GM12878 (cell line): Measurements from ENCODE around the gene ARID4B. TPM values are rescaled to one million over a fixed set of nuclear protein-coding genes. Genes with fewer than 3 reads are reported as not detected.

ENCODE experiments used
- ATAC-seq: fragments of 200-7000 bp; cut with Tn5 transposase; 3 replicates; pipeline ENCODE4 v1.9.1; 2020; ENCODE audit warnings: mild to moderate bottlenecking, moderate library complexity
- BruUV-seq: library from RNA; stranded (reverse); fragments of 400-500 nt; replicated peaks from 2 replicates; lab custom pipeline; 2021; lab: Mats Ljungman, UMichigan
- CTCF ChIA-PET: fragments of 300-600 bp; sonication (Branson Sonifier 250); formaldehyde crosslinking; extraction: SDS; loops from one replicate; lab custom pipeline; 2021; ENCODE audit warnings: inconsistent platforms; lab: Yijun Ruan, JAX
- POLR2A ChIA-PET: fragments of 350-600 bp; formaldehyde crosslinking; extraction: SDS; loops from one replicate; lab custom pipeline; 2021; ENCODE audit warnings: inconsistent platforms; lab: Charles Lee
- RAD21 ChIA-PET: fragments of 300-600 bp; sonication (Branson Sonifier 250); formaldehyde crosslinking; loops from one replicate; lab custom pipeline; 2023; ENCODE audit warnings: antibody characterized with exemption; ENCODE audit not compliant: unreplicated experiment; lab: Charles Lee
- SMC1A ChIA-PET: fragments of 300-600 bp; sonication (Branson Sonifier 250); formaldehyde crosslinking; loops from one replicate; lab custom pipeline; 2023; ENCODE audit not compliant: unreplicated experiment, uncharacterized antibody; lab: Charles Lee
- DNase-seq: peaks from one replicate; pipeline ENCODE4 v3.0.0-alpha.2; 2011; ENCODE audit warnings: low read depth, low spot score
- FAIRE-seq: peaks from 3 replicates; lab custom pipeline; 2011; peaks lifted over from hg19 to GRCh38; lab: Jason Lieb, UNC
- H2AFZ ChIP-seq: 2 replicates; pipeline ENCODE4 v1.6.0; 2011; ENCODE audit warnings: low read depth, low read length, control low read depth; ENCODE audit not compliant: control insufficient read depth
- H3K27ac ChIP-seq: 2 replicates; pipeline ENCODE4 v1.5.1; 2011; ENCODE audit warnings: control low read depth; ENCODE audit not compliant: control insufficient read depth, insufficient read depth
- H3K27me3 ChIP-seq, 2 experiments: replicated peaks in 1 of 2; 2 replicates each; pipeline versions ENCODE4 v1.6.0 to v1.6.1; 2011; ENCODE audit warnings: low read length in 1 of 2; ENCODE audit not compliant: control insufficient read depth in 2 of 2, insufficient read depth in 2 of 2
- H3K36me3 ChIP-seq, 2 experiments: 2 replicates each; pipeline ENCODE4 v1.5.1; 2011; ENCODE audit warnings: low read length in 1 of 2; ENCODE audit not compliant: control insufficient read depth in 2 of 2, insufficient read depth in 2 of 2
- H3K4me1 ChIP-seq: 2 replicates; pipeline ENCODE4 v1.6.1; 2011; ENCODE audit warnings: mild to moderate bottlenecking, low read length, moderate library complexity, mixed read lengths; ENCODE audit not compliant: control insufficient read depth, insufficient read depth
- H3K4me2 ChIP-seq: 2 replicates; pipeline ENCODE4 v1.6.0; 2011; ENCODE audit warnings: control low read depth; ENCODE audit not compliant: control insufficient read depth, insufficient read depth
- H3K4me3 ChIP-seq: fragments of 200-600 bp; sonication (generic); 2 replicates; pipeline ENCODE4 v1.5.1; 2016
- H3K79me2 ChIP-seq: 2 replicates; pipeline ENCODE4 v1.6.0; 2011; ENCODE audit warnings: low read length; ENCODE audit not compliant: control insufficient read depth, insufficient read depth
- H3K9ac ChIP-seq: 2 replicates; pipeline ENCODE4 v1.8.0; 2011; ENCODE audit warnings: low read length, control low read depth, mixed read lengths; ENCODE audit not compliant: control insufficient read depth, insufficient read depth
- H3K9me3 ChIP-seq: replicated peaks from 3 replicates; pipeline ENCODE4 v1.5.1; 2011; ENCODE audit warnings: mild to moderate bottlenecking, low read length; ENCODE audit not compliant: control insufficient read depth, insufficient read depth
- H4K20me1 ChIP-seq: 2 replicates; pipeline ENCODE4 v1.6.0; 2011; ENCODE audit not compliant: control insufficient read depth, insufficient read depth
- BACH1 ChIP-seq: fragments of 450-650 bp; IDR thresholded peaks from 2 replicates; pipeline ENCODE4 v1.6.1; 2017; ENCODE audit warnings: mild to moderate bottlenecking, borderline replicate concordance
- BCL11A ChIP-seq: IDR thresholded peaks from 2 replicates; pipeline ENCODE4 v1.6.1; 2011; ENCODE audit warnings: low read depth, low read length
- CHD4 ChIP-seq: fragments of 200-600 bp; sonication (generic); IDR thresholded peaks from 2 replicates; pipeline ENCODE4 v1.6.1; 2016; ENCODE audit warnings: mild to moderate bottlenecking
- MEF2B ChIP-seq: fragments of 450-650 bp; IDR thresholded peaks from 2 replicates; pipeline ENCODE4 v1.6.1; 2018; ENCODE audit warnings: mild to moderate bottlenecking, moderate library complexity; ENCODE audit not compliant: partially characterized antibody, poor library complexity, severe bottlenecking
- MTA2 ChIP-seq: fragments of 450-650 bp; IDR thresholded peaks from 2 replicates; pipeline ENCODE4 v1.6.1; 2016; ENCODE audit warnings: low read depth, mild to moderate bottlenecking, moderate library complexity
- NFYA ChIP-seq: IDR thresholded peaks from 2 replicates; pipeline ENCODE4 v1.6.1; 2011; ENCODE audit warnings: low read depth, mild to moderate bottlenecking, low read length, improper control_type of control experiment, borderline replicate concordance
- NR2C1 ChIP-seq: fragments of 450-650 bp; IDR thresholded peaks from 2 replicates; pipeline ENCODE4 v1.6.1; 2017; ENCODE audit warnings: antibody characterized with exemption, mild to moderate bottlenecking, moderate library complexity
- PKNOX1 ChIP-seq: fragments of 450-650 bp; IDR thresholded peaks from 2 replicates; pipeline ENCODE4 v1.6.1; 2016; ENCODE audit warnings: mild to moderate bottlenecking
- POLR2A ChIP-seq: IDR thresholded peaks from 2 replicates; pipeline ENCODE4 v1.6.1; 2011; ENCODE audit warnings: low read depth, mild to moderate bottlenecking, low read length
- RAD51 ChIP-seq: fragments of 450-650 bp; IDR thresholded peaks from 2 replicates; pipeline ENCODE4 v1.6.1; 2016; ENCODE audit warnings: moderate library complexity, mild to moderate bottlenecking, inconsistent platforms
- SMAD1 ChIP-seq: fragments of 450-650 bp; IDR thresholded peaks from 2 replicates; pipeline ENCODE4 v1.6.1; 2018; ENCODE audit warnings: mild to moderate bottlenecking, low read depth; ENCODE audit not compliant: partially characterized antibody
- TARDBP ChIP-seq: IDR thresholded peaks from 2 replicates; pipeline ENCODE4 v1.6.1; 2016; ENCODE audit warnings: borderline replicate concordance
- WRNIP1 ChIP-seq: IDR thresholded peaks from 2 replicates; pipeline ENCODE4 v1.6.1; 2011; ENCODE audit warnings: low read depth, low read length, improper control_type of control experiment, borderline replicate concordance
- WGBS: methylation state at CpG from one replicate; pipeline ENCODE4 v1.1.6; 2016; ENCODE audit warnings: low lambda C conversion rate; ENCODE audit not compliant: insufficient replicate concordance, insufficient coverage; ENCODE audit errors: missing lambda C conversion rate; 5-methylcytosine and 5-hydroxymethylcytosine counted together
- in situ Hi-C: fragments of 300-500 bp; cut with MboI; formaldehyde crosslinking; loops from 9 replicates; pipeline ENCODE4 v1.14.3; 2018; ENCODE audit warnings: mixed read lengths
- intact Hi-C: fragments of 100-400 bp; cut with micrococcal nuclease; formaldehyde crosslinking; loops from one replicate; pipeline ENCODE4 v1.14.2; 2022; ENCODE audit not compliant: unreplicated experiment
- polyA plus RNA-seq, 11 experiments: library from polyadenylated mRNA; depleted of rRNA in 4 of 11; unstranded in 6 of 11; stranded (reverse) in 5 of 11; fragments of >200 nt; fragmentation: Nextera tagmentation in 4 of 11; fragmentation: Illumina TruSeq in 1 of 11; extraction: Ambion mirVana in 4 of 11; extraction: Trizol in 1 of 11; gene quantifications; 1 replicate in 1 of 11; 2 replicates in 10 of 11; pipeline versions ENCODE4 v1.2.1 to v1.2.3, GENCODE V29; 2011 to 2016; ENCODE audit warnings: inconsistent platforms in 2 of 11, missing spikeins in 2 of 11, low read depth in 1 of 11
- total RNA-seq, 4 experiments: library from RNA; depleted of rRNA in 3 of 4; stranded (reverse); fragments of >200 nt in 3 of 4; fragmentation: Illumina TruSeq in 1 of 4; extraction: Trizol in 1 of 4; gene quantifications; 2 replicates each; pipeline versions ENCODE4 v1.2.1 to v1.2.3, GENCODE V29; 2013 to 2021
- TF ChIP-seq, protein P1 (sequence below): fragments of 450-650 bp; IDR thresholded peaks from 2 replicates; pipeline ENCODE4 v1.6.1; 2017; ENCODE audit warnings: mild to moderate bottlenecking

ARID4B gene
- total and polyA plus RNA-seq, 10 of the 15 experiments (the other 5 are each of a cell fraction or from before 2014, with no cell fraction given), result 13.6 to 39.1 (median 28.0) TPM

- ChIA-PET RAD21 (no interaction called here), SMC1A (interaction anchor here (1.3 kb wide), 1 partner anchor 80 kb away, joined by 3 read pairs; no protein-coding TSS in a partner anchor), CTCF (interaction anchor here (0.9 kb wide), 1 partner anchor 85 kb away, joined by 3 read pairs; no protein-coding TSS in a partner anchor), POLR2A (interaction anchor here (0.6 kb wide), 1 partner anchor 168 kb away, joined by 4 read pairs; no protein-coding TSS in a partner anchor)
- Histone ChIP-seq H2AFZ (peak overlapping the region; percentile 1; the same call in 1 of the 2 replicates), H3K4me1 (0 out of 2 replicates have a peak, but pooled peaks cover 3% of the 10 kb centered on the region), H3K9me3 (no peaks in the 10 kb centered on the region), H3K79me2 (peaks cover 14% of the 10 kb centered on the region), H3K36me3 (peaks cover 1 to 9% of the 10 kb centered on the region in 2 experiments; a peak in 3 of 4 replicates), H3K9ac (no peak overlapping the region), H3K27me3 (no peaks in the 10 kb centered on the region), H3K27ac (peak overlapping the region; percentile 8; the same call in 1 of the 2 replicates), H3K4me2 (no peak overlapping the region), H4K20me1 (no peaks in the 10 kb centered on the region), H3K4me3 (no peak overlapping the region)
- no TSS peak for BruUV-seq
- FAIRE-seq, result no peak
- no peak for DNase-seq
- peak; percentile 74 for ATAC-seq
- in situ Hi-C loops, result no loop called here
- WGBS, result 40% methylated on average over 4 of the region's 4 CpGs
- intact Hi-C loops, result no loop called here
- TF ChIP-seq RAD51 (no peak), MTA2 (no peak), PKNOX1 (peak; percentile 61)
Observed at GRCh38 chr1:235336903-235337302, 8.9 kb upstream of the ARID4B start.

DNA sequence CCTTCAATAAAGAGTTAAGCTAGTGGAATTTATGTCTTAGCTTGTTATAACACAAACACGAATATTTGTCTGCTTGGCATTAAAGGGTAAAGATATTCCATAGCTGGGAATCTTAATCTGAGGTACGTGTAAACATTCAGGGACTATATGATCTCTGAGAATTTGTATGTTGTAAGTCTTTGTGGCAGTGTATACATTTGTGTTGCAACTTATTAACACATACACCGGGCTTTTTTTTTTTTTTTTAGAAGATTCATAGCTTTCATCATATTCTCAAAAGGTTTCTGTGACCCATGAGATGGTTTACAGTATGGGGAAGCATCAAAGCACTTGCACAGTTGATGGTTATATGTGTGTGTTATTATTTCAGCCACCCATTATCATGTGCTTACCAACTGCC, 3.4 kb upstream of the ARID4B start:
- FAIRE-seq (no peak), ATAC-seq (no peak), DNase-seq (no peak)
- intact Hi-C loops, result loop anchor here (2.0 kb wide), 1 partner anchor 83 kb away; no protein-coding TSS in a partner anchor
- in situ Hi-C loops, result no loop called here
- no peaks in the 10 kb centered on the region for H4K20me1 ChIP-seq
- ChIA-PET POLR2A (interaction anchor here (0.6 to 1.9 kb wide), 4 partner anchors 56 to 793 kb away, joined by 3 to 5 read pairs (median 3); partner anchors contain the start of gene B3GALNT2), CTCF (interaction anchor here (1.4 to 3.6 kb wide), 9 partner anchors 9 to 169 kb away, joined by 3 to 23 read pairs (median 9); no protein-coding TSS in a partner anchor), RAD21 (interaction anchor here (1.2 to 1.8 kb wide), 3 partner anchors 70 to 75 kb away, joined by 3 to 8 read pairs (median 5); no protein-coding TSS in a partner anchor), SMC1A (interaction anchor here (0.6 to 4.5 kb wide), 13 partner anchors 11 to 706 kb away, joined by 3 to 38 read pairs (median 3); no protein-coding TSS in a partner anchor)
- H3K4me3 ChIP-seq, result 0 out of 2 replicates have a peak overlapping the region, but pooled peaks have one; percentile 92
- peaks cover 61% of the 10 kb centered on the region for H3K79me2 ChIP-seq
- H3K27me3 ChIP-seq, result no peaks in the 10 kb centered on the region
- peak overlapping the region; percentile 78 for H3K4me2 ChIP-seq
- H3K9me3 ChIP-seq, result no peaks in the 10 kb centered on the region
- no TSS peak for BruUV-seq
- WGBS, result 83% methylated on average over 3 of the region's 3 CpGs
- no peak overlapping the region for H3K9ac ChIP-seq
- H2AFZ ChIP-seq, result no peak overlapping the region
- H3K36me3 ChIP-seq, result peaks cover 0 to 6% of the 10 kb centered on the region in 2 experiments; a peak in 1 of 4 replicates
- peaks cover 8% of the 10 kb centered on the region; the same call in 1 of the 2 replicates for H3K4me1 ChIP-seq
- no peak overlapping the region for H3K27ac ChIP-seq
- TF ChIP-seq, protein P1, sequence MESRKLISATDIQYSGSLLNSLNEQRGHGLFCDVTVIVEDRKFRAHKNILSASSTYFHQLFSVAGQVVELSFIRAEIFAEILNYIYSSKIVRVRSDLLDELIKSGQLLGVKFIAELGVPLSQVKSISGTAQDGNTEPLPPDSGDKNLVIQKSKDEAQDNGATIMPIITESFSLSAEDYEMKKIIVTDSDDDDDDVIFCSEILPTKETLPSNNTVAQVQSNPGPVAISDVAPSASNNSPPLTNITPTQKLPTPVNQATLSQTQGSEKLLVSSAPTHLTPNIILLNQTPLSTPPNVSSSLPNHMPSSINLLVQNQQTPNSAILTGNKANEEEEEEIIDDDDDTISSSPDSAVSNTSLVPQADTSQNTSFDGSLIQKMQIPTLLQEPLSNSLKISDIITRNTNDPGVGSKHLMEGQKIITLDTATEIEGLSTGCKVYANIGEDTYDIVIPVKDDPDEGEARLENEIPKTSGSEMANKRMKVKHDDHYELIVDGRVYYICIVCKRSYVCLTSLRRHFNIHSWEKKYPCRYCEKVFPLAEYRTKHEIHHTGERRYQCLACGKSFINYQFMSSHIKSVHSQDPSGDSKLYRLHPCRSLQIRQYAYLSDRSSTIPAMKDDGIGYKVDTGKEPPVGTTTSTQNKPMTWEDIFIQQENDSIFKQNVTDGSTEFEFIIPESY, result no peak
- no peak for TF ChIP-seq NFYA
- no peak for TF ChIP-seq CHD4
- no peak for TF ChIP-seq MEF2B
- TF ChIP-seq NR2C1, result no peak
- no peak for TF ChIP-seq POLR2A
- no peak for TF ChIP-seq TARDBP
- no peak for TF ChIP-seq SMAD1
- TF ChIP-seq WRNIP1, result no peak
- TF ChIP-seq BACH1, result no peak
- no peak for TF ChIP-seq BCL11A
